Loucy (cell line): ENCODE data around the gene ASIC4.

Experiments used
- CTCF ChIP-seq: fragments of 200-600 bp; sonication (generic); conservative IDR thresholded peaks from 2 replicates; pipeline ENCODE4 v1.5.1; 2014; ENCODE audit warnings: mild to moderate bottlenecking, antibody characterized with exemption, low read length
- EZH2phosphoT487 ChIP-seq: fragments of 200-600 bp; IDR thresholded peaks from 2 replicates; pipeline ENCODE4 v1.6.1; 2018; ENCODE audit warnings: antibody characterized with exemption, mild to moderate bottlenecking, moderate library complexity, borderline replicate concordance

GRCh38 chr2:219539926-219540678 lies 25.8 kb downstream of the ASIC4 start:
- no peak for TF ChIP-seq CTCF
- no peak for TF ChIP-seq EZH2phosphoT487
